GM21360 (cell line): Measurements from ENCODE around the gene TMEM154.
A peak's percentile ranks its signal among the peaks of the same experiment; 100 is the strongest.
"Not testable (repeated sequence)": the region's sequence is repeated elsewhere in the genome, so short reads cannot be mapped to it uniquely, and the experiment has no call there.

Experiments used
- ATAC-seq: cut with Tn5 transposase; IDR thresholded peaks from one replicate; pipeline ENCODE4 v1.9.1; 2021; ENCODE audit warnings: mild to moderate bottlenecking, moderate library complexity; ENCODE audit not compliant: unreplicated experiment

TMEM154 gene

DNA sequence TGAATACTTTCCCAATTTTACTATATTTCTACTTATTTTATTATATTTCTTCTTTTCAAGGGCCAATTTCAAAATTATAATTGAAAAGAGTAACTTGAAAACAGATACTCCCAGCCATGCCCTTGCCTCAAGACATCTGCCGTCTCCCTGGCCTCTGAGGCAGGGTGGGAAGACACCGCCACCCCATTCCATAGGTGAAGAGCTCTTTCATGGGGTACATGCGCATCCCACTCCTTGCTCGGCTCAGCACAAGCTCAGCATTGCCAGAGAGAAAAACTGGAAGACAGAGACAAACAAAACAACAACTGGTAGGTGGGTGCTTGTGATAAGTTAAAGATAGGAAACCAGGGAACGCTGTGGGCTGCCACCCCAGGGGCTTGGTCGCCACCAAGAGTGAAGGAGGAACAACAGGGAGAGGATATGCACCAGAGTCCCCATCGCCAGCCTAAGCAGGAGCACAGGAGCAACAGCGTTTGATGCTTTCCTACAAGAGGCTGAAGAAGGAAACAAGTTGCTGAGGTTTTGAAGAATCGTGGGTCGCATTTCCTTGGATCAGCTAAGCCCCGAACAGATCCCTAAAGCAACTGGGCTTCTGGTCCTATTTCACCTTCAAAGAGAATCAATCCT is 11.3 kb downstream of the TMEM154 start:
- no peak for ATAC-seq

GRCh38 chr4:152667781-152668180 is 12.0 kb downstream of the TMEM154 start:
- ATAC-seq = no peak

DNA sequence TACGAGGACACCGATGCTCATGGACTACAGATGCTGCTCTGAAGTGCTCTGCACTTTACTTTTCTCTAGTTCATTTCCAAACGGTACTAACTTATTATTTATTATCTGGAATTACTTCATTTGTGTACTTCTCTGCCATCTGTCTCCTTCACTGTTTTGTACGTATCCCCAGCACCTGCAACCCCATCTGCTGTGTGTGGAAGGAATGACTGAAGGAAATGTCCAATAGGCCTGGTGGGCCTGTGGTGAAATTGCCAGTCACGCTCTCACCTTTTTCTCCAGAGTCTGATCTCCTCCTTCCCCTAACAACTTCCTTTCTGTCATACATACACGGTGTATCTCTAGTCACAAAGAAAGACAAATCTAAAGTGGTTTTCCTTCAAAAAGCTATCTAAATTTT is 12.9 kb downstream of the TMEM154 start:
- no peak for ATAC-seq

DNA sequence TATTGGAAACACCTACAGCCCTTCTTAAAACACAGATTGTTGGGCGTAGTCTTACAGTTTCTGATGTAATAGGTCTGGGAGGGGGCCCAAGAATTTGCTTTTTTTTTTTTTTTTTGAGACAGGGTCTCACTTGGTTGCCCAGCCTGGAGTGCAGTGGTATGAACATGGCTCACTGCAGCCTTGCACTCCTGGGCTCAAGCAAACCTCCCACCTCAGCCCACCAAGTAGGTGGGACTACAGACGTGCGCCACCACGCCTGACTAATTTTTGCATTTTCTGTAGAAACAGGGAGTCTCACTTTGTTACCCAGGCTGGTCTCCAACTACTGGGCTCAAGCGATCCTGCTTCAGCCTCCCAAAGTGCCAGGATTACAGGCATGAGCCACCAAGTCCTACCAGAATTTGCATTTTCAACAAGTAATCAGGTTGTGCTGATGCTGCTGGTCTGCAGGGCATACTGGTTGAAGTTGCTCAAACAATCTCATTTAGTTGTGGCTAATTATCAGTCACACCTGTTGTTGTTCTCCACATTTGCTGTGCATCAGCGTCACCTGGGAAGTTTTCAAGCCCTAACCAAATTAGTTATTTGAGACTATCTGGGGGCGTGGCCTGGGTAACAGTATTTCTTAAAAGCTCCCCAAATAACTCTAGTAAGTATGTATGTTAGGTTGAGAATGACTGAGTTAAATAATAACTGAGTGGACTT is 14.0 kb downstream of the TMEM154 start:
- no peak for ATAC-seq

GRCh38 chr4:152664067-152664378 is 15.8 kb downstream of the TMEM154 start:
- ATAC-seq = not testable (repeated sequence)

DNA sequence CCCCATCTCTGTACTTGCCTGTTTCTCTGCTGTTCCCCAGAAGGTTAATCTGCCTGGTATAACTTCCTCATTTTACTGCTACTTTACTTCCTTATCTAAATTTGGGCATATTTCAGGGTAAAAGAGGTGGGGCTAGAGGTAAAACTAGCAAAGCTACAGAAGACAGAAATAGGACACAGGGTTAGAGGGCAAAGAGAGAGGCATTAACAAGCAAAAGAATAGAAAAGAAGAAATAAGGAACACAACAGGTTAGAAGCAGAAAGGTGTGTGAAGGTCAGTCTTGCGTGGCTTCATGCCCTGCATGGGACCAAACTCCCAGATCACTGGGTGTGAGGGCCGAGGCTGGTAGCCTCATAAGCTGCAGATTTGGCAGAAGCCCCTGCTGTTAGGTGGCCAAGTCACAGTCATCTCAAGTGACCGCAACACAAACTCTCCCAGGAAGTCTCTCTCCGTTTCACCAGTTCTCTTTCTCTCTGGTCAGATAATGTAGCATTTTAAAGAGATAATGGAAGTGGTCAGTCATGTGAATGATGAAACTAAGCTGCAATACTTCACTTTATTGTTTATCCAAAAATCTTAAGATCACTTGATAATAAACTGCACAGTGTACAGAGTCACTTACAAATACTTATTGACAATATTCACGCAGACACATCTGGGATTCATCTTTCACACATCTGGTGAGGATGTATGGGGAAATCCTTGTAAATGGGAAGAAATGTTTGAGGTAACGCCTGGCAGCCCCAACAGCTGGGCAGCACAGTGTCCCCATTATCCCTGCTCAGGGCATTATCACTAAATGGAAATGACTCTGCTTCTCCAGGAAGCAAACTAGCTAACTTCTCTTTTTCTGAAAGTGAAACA is 16.4 kb downstream of the TMEM154 start:
- peak; percentile 49 for ATAC-seq

DNA sequence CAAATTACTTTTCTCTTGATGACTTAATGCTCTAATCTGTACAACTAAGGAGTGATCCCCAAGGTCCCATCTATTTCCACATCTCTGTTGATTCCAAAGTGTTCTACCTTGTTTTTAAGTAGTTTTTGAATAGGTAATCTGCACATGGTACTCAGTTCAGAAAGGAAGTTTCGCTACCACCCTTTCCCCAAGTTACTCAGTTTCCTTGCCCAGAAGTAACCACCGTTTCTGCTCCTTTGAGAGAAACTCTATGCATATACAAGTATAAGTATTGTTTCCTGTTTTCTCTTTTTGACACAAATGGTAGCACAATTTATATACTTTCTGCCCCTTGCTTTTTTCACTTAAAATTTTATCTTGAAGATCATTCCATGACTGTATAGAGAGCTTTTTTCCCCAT is 18.1 kb downstream of the TMEM154 start:
- ATAC-seq = no peak

DNA sequence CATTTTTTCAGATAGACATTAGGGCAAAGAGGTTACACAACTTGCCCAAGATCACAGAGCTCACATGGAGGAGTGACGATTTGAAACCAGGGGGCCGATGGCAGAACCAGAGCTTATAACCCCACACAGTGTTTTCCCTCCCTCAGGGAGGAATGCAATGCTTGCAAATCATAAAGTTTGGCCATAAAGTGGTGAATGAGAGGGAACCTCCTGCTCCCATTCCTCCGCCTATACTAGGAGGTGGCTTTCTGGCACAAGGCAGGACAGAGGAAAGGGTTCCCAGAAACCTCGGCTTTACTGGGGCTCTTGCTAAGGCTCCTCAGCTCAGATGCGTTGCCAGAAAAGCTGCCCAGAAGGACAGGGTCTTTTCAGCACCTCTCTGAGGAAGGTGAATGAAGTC is 19.3 kb downstream of the TMEM154 start:
- no peak for ATAC-seq

GRCh38 chr4:152659806-152660205 is 20.0 kb downstream of the TMEM154 start:
- ATAC-seq = no peak

- ATAC-seq = no peak
These were observed 22.1 kb downstream of the TMEM154 start for GRCh38 chr4:152657657-152658056.

- no peak for ATAC-seq
These were observed 24.3 kb downstream of the TMEM154 start for GRCh38 chr4:152655272-152656129.

DNA sequence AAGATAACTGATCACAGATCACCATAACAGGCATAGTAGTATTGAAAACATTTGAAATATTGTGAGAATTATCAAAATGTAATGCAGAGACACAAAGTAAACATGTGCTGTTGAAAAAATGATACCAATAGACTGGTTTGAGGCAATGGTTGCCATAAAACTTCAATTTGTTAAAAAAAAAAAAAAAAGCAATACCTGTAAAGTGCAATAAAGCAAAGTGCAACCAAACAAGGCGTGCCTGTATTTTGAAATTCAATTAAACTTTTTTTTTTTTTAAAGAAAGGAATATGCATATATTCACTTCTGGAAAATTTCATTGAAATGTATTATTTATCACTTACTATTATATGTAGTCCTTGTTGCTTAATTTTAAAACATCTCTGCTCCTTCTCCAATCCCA is 27.7 kb downstream of the TMEM154 start:
- ATAC-seq = no peak

DNA sequence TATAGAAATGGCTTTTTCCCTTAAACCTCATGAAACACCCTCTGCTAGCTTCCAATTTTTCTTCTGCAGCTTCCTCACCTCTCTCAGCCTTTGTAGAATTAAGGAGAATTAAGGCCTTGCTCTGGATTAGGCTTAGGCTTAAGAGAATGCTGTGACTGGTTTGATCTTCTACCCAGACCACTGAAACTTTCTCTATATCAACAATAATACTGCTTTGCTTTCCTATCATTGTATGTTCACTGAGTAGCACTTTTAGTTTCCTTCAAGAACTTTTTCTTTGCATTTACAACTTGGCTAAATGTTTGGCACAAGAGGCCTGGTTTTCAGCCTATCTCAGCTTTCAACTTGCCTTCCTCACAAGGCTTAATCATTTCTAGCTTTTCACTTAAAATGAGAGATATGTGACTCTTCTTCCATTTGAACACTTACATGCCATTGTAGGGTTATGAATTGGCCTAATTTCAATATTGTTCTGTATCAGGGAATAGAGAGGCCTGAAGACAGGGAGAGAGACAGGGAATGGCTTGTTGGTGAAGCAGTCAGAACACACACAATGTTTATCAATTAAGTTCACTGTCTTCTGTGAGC is 28.2 kb downstream of the TMEM154 start:
- ATAC-seq = no peak

DNA sequence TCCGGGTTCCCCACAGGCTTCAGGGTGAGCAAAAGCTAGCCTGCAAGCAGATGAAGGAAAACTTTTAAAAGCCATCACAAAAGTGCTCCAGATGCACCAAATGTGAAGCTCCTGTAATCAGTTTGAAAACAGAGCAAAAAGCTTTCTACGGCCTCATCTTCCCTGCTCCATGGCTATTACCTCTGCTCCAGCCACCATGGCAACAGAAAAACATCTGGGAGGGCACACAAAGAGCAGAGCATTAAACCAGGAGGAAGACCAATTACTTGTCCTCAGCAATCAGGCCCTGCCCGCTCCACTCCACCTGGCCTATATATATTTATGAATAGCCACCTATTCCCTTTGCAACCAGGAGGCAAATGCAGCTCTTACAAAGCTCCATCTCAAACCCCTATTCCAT is 33.6 kb downstream of the TMEM154 start:
- no peak for ATAC-seq

DNA sequence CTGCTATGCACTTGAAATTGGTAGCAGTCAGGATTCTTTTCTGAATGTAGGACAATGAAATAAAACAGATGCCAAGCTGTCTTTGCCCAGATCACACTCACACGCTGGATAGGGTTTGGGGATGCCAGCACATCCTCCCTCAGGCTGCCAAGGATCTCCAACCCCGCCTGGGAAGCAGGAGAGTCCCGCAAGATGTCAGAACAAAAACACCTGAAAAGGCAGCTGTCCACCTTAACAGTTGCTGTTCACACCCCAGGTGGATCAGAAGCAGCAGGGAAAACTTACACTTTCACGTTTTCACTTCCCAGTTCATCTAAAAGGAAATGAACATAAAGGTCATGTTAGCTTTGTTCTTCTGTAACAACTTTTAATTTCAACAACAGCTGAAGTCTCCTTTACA is 35.7 kb downstream of the TMEM154 start:
- no peak for ATAC-seq

DNA sequence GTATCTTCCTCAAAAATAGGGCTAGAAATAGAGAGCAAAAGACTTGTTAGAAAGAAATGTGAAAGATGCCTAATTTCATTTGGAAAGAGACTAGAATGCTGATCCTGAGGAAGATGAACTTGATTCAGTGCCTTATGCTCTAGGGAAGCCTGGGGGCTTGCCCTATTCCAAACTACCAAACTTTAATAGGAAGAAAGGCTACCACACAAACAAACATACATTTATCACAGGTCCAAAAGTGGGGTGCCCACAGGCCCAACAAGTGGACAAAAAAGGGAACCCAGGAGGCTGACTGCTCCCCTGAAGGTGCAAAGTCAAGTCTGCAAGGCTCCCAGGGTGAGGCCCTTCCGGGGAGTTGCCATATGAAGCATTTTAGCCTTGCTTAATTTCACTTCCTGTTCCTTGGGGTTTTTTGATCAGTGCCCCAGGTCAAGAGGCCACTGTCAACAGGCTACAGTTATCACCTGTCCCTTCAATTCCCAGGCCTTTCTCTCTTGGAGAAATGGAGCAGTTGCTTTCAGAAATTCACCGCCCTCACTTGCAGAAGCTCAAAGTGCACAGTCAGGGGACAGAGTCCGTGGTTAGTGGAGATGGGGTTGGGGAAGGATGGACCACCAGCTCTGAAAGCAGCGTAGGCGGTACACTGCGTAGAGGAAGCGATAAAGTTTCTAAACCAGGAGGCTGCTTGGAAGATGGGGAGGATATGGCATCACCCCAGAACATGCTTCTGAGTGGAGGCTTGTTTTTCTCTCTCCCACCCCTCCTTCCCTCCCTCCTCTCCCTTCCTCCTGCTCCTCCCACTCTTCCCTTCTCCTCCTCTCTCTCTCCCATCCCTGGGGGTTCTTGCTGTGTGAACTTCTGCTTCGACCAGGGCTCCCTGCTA is 36.4 kb downstream of the TMEM154 start:
- peak; percentile 82 for ATAC-seq

- no peak for ATAC-seq
These were observed 39.5 kb downstream of the TMEM154 start for GRCh38 chr4:152640058-152640921.

DNA sequence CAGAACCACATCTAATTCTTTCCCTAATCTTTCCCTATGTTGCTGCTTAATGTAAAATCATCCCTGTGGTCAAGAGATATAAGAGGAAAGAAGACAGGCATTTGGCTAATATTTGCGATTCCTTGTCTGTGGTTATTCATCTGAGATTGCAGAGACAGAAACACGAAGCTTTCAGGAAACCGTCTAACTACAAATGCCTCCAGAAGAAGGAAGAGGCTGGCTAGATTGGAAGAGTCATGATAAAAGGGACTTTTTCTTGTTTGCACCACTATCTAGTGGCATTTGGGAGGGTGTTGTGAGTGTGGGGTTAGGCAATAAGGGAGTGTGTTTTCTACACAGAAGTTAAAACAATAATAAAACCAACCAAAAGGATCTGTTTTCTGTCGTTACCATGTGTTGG is 43.9 kb downstream of the TMEM154 start:
- ATAC-seq = no peak
